CD14-positive monocyte (primary cell): ENCODE results near the gene PTPN13. TPM values are rescaled to one million over a fixed set of nuclear protein-coding genes. Genes with fewer than 3 reads are reported as not detected.

Source experiments
- DNase-seq, 3 donors: peaks; one replicate each; pipeline ENCODE4 v3.0.0-alpha.2; 2011 to 2022
- H2AFZ ChIP-seq: 2 replicates; pipeline ENCODE4 v1.6.0; 2012; ENCODE audit warnings: mild to moderate bottlenecking, low read depth, low read length, inconsistent platforms; ENCODE audit not compliant: insufficient read depth, poor library complexity, severe bottlenecking
- H3K27ac ChIP-seq, 2 donors: 1 replicate in 1 of 2; 2 replicates in 1 of 2; pipeline ENCODE4 v1.5.1; 2012 to 2013; ENCODE audit warnings: low read length in 2 of 2, control low read depth in 1 of 2, inconsistent platforms in 1 of 2, low read depth in 1 of 2, mild to moderate bottlenecking in 1 of 2
- H3K27me3 ChIP-seq, 2 donors: one replicate each; pipeline versions ENCODE4 v1.6.0 to v1.6.1; 2011 to 2013; ENCODE audit warnings: low read length in 2 of 2; ENCODE audit not compliant: control insufficient read depth in 2 of 2, insufficient read depth in 2 of 2
- H3K36me3 ChIP-seq, 2 donors: replicated peaks in 1 of 2; 1 replicate in 1 of 2; 2 replicates in 1 of 2; pipeline versions ENCODE4 v1.5.1 to v1.6.1; 2012 to 2013; ENCODE audit warnings: low read length in 2 of 2, control low read depth in 1 of 2, inconsistent platforms in 1 of 2, mild to moderate bottlenecking in 1 of 2; ENCODE audit not compliant: insufficient read depth in 2 of 2, control insufficient read depth in 1 of 2
- H3K4me1 ChIP-seq, 2 donors: 1 replicate in 1 of 2; 2 replicates in 1 of 2; pipeline versions ENCODE4 v1.5.1 to v1.6.1; 2012 to 2013; ENCODE audit warnings: low read length in 2 of 2, control low read depth in 1 of 2, inconsistent platforms in 1 of 2, mild to moderate bottlenecking in 1 of 2, moderate library complexity in 1 of 2; ENCODE audit not compliant: insufficient read depth in 2 of 2, control insufficient read depth in 1 of 2
- H3K4me2 ChIP-seq: replicated peaks from 2 replicates; pipeline ENCODE3; 2012; ENCODE audit warnings: low read length, moderate library complexity, mild to moderate bottlenecking; ENCODE audit not compliant: poor library complexity, severe bottlenecking; ENCODE audit errors: extremely low read depth
- H3K4me3 ChIP-seq, 3 experiments: fragments of 200-600 bp in 1 of 3; sonication (generic) in 1 of 3; replicated peaks in 1 of 3; 1 replicate in 2 of 3; 2 replicates in 1 of 3; pipeline ENCODE4 v1.5.1; 2011 to 2013; ENCODE audit warnings: low read length in 3 of 3, mild to moderate bottlenecking in 3 of 3, control low read depth in 2 of 3, low read depth in 2 of 3, inconsistent platforms in 1 of 3, moderate library complexity in 1 of 3
- H3K79me2 ChIP-seq: 2 replicates; pipeline ENCODE4 v1.6.0; 2012; ENCODE audit warnings: mild to moderate bottlenecking, control low read depth, inconsistent platforms, low read length, moderate library complexity; ENCODE audit not compliant: insufficient read depth
- H3K9ac ChIP-seq: 2 replicates; pipeline ENCODE4 v1.6.0; 2017; ENCODE audit warnings: low read length, mild to moderate bottlenecking; ENCODE audit not compliant: insufficient read depth, poor library complexity, severe bottlenecking
- H3K9me3 ChIP-seq, 2 donors: replicated peaks in 1 of 2; 1 replicate in 1 of 2; 2 replicates in 1 of 2; pipeline versions ENCODE4 v1.5.1 to v1.6.1; 2012 to 2013; ENCODE audit warnings: low read length in 2 of 2, control low read depth in 1 of 2; ENCODE audit not compliant: control insufficient read depth in 1 of 2, insufficient read depth in 1 of 2
- H4K20me1 ChIP-seq: 2 replicates; pipeline ENCODE4 v1.6.0; 2012; ENCODE audit warnings: mild to moderate bottlenecking, low read length, control low read depth, moderate library complexity; ENCODE audit not compliant: insufficient read depth
- H3K27ac Mint-ChIP-seq, 7 donors: one replicate each; pipeline ENCODE4 v1.8.0; 2020; ENCODE audit warnings: mild to moderate bottlenecking in 7 of 7, mixed read lengths in 7 of 7, moderate library complexity in 6 of 7, inconsistent platforms in 2 of 7
- H3K27me3 Mint-ChIP-seq, 3 donors: one replicate each; pipeline ENCODE4 v1.8.0; 2021 to 2022; ENCODE audit warnings: low read depth in 3 of 3, mild to moderate bottlenecking in 3 of 3, mixed read lengths in 3 of 3, moderate library complexity in 3 of 3, inconsistent platforms in 1 of 3
- H3K36me3 Mint-ChIP-seq, 2 donors: one replicate each; pipeline ENCODE4 v1.8.0; 2020; ENCODE audit warnings: mixed read lengths in 2 of 2, inconsistent platforms in 1 of 2, mild to moderate bottlenecking in 1 of 2
- H3K4me1 Mint-ChIP-seq: one replicate; pipeline ENCODE4 v1.8.0; 2020; ENCODE audit warnings: mild to moderate bottlenecking, mixed read lengths
- H3K4me3 Mint-ChIP-seq, 2 donors: one replicate each; pipeline ENCODE4 v1.8.0; 2020; ENCODE audit warnings: mild to moderate bottlenecking in 2 of 2, mixed read lengths in 2 of 2, moderate library complexity in 1 of 2
- H3K9me3 Mint-ChIP-seq, 7 donors: one replicate each; pipeline ENCODE4 v1.8.0; 2020 to 2022; ENCODE audit warnings: mixed read lengths in 7 of 7, mild to moderate bottlenecking in 6 of 7, moderate library complexity in 6 of 7, inconsistent platforms in 2 of 7
- WGBS: methylation state at CpG from one replicate; pipeline ENCODE4 v1.1.5; 2013; ENCODE audit warnings: missing lambda C conversion rate; ENCODE audit not compliant: insufficient coverage; 5-methylcytosine and 5-hydroxymethylcytosine counted together
- intact Hi-C, 2 donors: fragments of 100-400 bp; cut with micrococcal nuclease; formaldehyde crosslinking; loops; one replicate each; pipeline versions ENCODE4 v1.15.0 to v1.15.1; 2023
- polyA plus RNA-seq, 3 donors: library from polyadenylated mRNA; depleted of rRNA in 1 of 3; unstranded in 2 of 3; stranded (reverse) in 1 of 3; fragments of 300-500 nt in 2 of 3; fragments of >200 nt in 1 of 3; fragmentation: Illumina TruSeq in 2 of 3; gene quantifications; 1 replicate in 2 of 3; 2 replicates in 1 of 3; pipeline ENCODE4 v1.2.3, GENCODE V29; 2012 to 2021
- TF ChIP-seq, protein P1 (sequence below): fragments of 200-600 bp; IDR thresholded peaks from one replicate; pipeline ENCODE4 v1.8.0; 2022; ENCODE audit warnings: antibody characterized with exemption, mild to moderate bottlenecking

The PTPN13 gene
- polyA plus RNA-seq, 3 donors: 0.04 to 1.0 (median 0.35) TPM

- Histone ChIP-seq H3K9ac (no peak overlapping the region), H3K4me2 (no peak overlapping the region), H3K4me3 (no peak overlapping the region), H3K4me1 (no peaks in the 10 kb centered on the region), H3K27me3 (no peaks in the 10 kb centered on the region), H3K79me2 (no peaks in the 10 kb centered on the region), H2AFZ (no peak overlapping the region), H3K27ac (no peak overlapping the region), H3K36me3 (no peaks in the 10 kb centered on the region), H3K9me3 (no peaks in the 10 kb centered on the region), H4K20me1 (no peaks in the 10 kb centered on the region)
- no peak overlapping the region for H3K27ac Mint-ChIP-seq
- peaks cover 0 to 4% (median 2%) of the 10 kb centered on the region in 3 donors for H3K27me3 Mint-ChIP-seq
- no peak for DNase-seq
- H3K9me3 Mint-ChIP-seq: no peaks in the 10 kb centered on the region
- H3K36me3 Mint-ChIP-seq: no peaks in the 10 kb centered on the region
- TF ChIP-seq, protein P1, sequence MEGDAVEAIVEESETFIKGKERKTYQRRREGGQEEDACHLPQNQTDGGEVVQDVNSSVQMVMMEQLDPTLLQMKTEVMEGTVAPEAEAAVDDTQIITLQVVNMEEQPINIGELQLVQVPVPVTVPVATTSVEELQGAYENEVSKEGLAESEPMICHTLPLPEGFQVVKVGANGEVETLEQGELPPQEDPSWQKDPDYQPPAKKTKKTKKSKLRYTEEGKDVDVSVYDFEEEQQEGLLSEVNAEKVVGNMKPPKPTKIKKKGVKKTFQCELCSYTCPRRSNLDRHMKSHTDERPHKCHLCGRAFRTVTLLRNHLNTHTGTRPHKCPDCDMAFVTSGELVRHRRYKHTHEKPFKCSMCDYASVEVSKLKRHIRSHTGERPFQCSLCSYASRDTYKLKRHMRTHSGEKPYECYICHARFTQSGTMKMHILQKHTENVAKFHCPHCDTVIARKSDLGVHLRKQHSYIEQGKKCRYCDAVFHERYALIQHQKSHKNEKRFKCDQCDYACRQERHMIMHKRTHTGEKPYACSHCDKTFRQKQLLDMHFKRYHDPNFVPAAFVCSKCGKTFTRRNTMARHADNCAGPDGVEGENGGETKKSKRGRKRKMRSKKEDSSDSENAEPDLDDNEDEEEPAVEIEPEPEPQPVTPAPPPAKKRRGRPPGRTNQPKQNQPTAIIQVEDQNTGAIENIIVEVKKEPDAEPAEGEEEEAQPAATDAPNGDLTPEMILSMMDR: no peak
- H3K4me3 Mint-ChIP-seq: no peak overlapping the region
- H3K4me1 Mint-ChIP-seq: no peaks in the 10 kb centered on the region
- intact Hi-C loops: no loop called here
These were observed 33.5 kb downstream of the PTPN13 start for GRCh38 chr4:86627462-86628135.

DNA sequence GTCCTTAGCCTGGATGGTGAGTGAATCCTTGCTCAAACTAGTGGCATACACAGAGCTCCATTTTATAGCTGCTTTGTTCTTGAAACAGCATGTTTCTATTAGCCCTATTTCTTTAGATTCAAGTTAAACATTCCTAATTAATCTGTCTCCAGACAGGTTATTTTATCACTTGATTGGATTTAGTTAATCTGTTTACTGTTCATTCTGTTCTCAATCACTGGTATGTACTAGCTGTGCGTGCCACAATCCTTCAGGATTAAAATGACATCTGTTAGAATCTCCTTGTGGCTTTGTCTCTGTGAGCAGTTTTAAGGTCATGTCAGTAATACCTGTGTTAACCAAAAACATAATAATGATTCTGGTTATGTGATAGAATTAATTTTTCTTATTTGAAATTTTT lies 36.5 kb downstream of the PTPN13 start:
- Histone ChIP-seq H3K79me2 (no peaks in the 10 kb centered on the region), H2AFZ (no peak overlapping the region), H3K4me3 (no peak overlapping the region), H3K36me3 (no peaks in the 10 kb centered on the region), H3K9ac (no peak overlapping the region), H3K4me1 (no peaks in the 10 kb centered on the region), H3K4me2 (no peak overlapping the region), H3K27me3 (no peaks in the 10 kb centered on the region), H3K27ac (no peak overlapping the region), H3K9me3 (no peaks in the 10 kb centered on the region), H4K20me1 (no peaks in the 10 kb centered on the region)
- WGBS: no CpG with 5 or more reads among the region's 1 CpG
- Mint-ChIP-seq H3K4me1 (no peaks in the 10 kb centered on the region), H3K27ac (no peak overlapping the region), H3K4me3 (no peak overlapping the region), H3K27me3 (peaks cover 0 to 3% (median 2%) of the 10 kb centered on the region in 3 donors), H3K36me3 (no peaks in the 10 kb centered on the region), H3K9me3 (peaks cover 0 to 5% (median 2%) of the 10 kb centered on the region in 7 donors)
- DNase-seq: no peak
- intact Hi-C loops: no loop called here
- TF ChIP-seq, protein P1: no peak
